ENCODE results near the gene SAMD4A. TPM values are rescaled to one million over a fixed set of nuclear protein-coding genes. Genes with fewer than 3 reads are reported as not detected.

Gene SAMD4A
- total RNA-seq, 1 experiment from 2014 or later, result 18.3 TPM

DNA sequence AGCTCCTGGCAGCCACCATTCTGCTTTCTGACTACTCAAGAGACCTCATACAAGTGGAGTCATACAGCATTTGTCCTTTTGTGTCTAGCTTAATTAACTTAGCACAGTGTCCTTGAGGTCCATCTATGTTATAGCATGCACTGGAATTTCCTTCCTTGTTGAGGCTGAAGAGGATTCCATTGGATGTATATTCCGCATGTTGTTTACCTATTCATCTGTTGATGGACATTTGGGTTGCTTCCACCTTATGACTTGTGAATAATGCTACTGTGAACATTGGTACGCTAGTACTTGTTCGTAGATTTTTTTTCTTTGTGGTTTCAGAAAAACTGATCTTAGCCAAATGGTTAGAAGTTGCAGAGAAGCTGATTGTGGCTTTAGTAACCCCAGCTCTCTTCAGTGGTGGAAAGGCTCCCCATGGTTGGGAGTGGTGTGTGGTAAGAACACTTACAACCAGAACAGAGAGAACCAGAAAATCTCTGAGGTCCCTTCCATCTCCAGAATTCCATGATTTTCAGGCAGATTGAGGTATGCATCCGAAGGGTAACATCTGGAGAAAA lies 118.4 kb downstream of the SAMD4A start:
- H2AFZ ChIP-seq, result no peak overlapping the region
- no peaks in the 10 kb centered on the region for H4K20me1 ChIP-seq (ENCODE audit: insufficient read depth)
- CTCF ChIA-PET, result interaction anchor here (0.5 kb wide), 1 partner anchor 259 kb away, joined by 11 read pairs; no protein-coding TSS in a partner anchor
- H3K27ac ChIP-seq, result no peak overlapping the region
- H3K9me3 ChIP-seq (ENCODE audit: insufficient read depth, low read depth), result no peaks in the 10 kb centered on the region
- H3K4me1 ChIP-seq (replicated peaks; ENCODE audit: insufficient read depth), result peaks cover 39% of the 10 kb centered on the region
- H3K9me2 ChIP-seq (ENCODE audit: insufficient read depth), result no peaks in the 10 kb centered on the region
- no peak for DNase-seq
- H3F3A ChIP-seq (ENCODE audit: insufficient read depth, low read depth), result peaks cover 10% of the 10 kb centered on the region; the same call in 1 of the 2 replicates
- peaks cover 11% of the 10 kb centered on the region; the same call in 1 of the 2 replicates for H3K79me2 ChIP-seq (ENCODE audit: low read depth)
- no peak overlapping the region for H3K4me3 ChIP-seq
- POLR2A ChIA-PET (ENCODE audit: unreplicated experiment), result no interaction called here
- BruUV-seq (replicated peaks), result no TSS peak
- no peaks in the 10 kb centered on the region for H3K27me3 ChIP-seq (ENCODE audit: insufficient read depth, low read depth)
- no peak overlapping the region for H3K4me2 ChIP-seq
- intact Hi-C loops (cut with micrococcal nuclease; ENCODE audit: unreplicated experiment), result no loop called here
- TF ChIP-seq, protein P1, sequence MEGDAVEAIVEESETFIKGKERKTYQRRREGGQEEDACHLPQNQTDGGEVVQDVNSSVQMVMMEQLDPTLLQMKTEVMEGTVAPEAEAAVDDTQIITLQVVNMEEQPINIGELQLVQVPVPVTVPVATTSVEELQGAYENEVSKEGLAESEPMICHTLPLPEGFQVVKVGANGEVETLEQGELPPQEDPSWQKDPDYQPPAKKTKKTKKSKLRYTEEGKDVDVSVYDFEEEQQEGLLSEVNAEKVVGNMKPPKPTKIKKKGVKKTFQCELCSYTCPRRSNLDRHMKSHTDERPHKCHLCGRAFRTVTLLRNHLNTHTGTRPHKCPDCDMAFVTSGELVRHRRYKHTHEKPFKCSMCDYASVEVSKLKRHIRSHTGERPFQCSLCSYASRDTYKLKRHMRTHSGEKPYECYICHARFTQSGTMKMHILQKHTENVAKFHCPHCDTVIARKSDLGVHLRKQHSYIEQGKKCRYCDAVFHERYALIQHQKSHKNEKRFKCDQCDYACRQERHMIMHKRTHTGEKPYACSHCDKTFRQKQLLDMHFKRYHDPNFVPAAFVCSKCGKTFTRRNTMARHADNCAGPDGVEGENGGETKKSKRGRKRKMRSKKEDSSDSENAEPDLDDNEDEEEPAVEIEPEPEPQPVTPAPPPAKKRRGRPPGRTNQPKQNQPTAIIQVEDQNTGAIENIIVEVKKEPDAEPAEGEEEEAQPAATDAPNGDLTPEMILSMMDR (conservative IDR thresholded peaks at IDR 0.05), result no peak
- no peaks in the 10 kb centered on the region for H3K36me3 ChIP-seq (ENCODE audit: low read depth)

DNA sequence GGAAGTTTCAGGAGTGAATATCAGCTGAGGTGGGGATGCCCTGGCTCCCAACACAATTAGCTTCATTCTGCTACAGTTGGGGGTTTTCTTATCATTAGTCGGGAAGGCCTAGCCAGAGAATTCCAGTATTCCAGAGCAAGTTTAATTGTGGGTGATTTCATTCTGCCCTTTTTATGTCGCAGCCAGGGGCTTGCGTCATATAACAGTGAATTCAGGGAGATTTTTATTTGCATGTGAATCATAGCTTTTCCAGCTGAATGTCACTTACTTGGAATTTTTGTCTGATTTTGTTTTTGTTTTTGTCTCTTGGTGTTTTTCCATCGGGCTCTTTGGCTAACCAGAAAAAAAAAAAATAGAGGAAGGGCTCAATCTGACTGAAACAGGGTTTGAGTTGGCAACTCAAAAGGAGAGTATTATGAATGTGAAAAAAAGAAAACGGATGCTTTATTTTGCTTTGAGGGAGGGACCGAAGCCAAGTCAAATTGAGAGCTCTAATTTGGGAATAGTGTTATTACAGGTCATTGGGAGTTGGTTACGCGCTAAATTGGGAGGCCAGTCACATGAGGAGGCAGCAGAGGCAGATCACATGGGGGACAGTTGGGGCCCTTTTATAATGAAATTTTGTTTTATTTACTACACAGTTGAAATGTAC lies 119.4 kb downstream of the SAMD4A start:
- TF ChIP-seq, protein P1 (conservative IDR thresholded peaks at IDR 0.05), result no peak
- no peak for TF ChIP-seq EZH2 (IDR thresholded peaks at IDR 0.05; ENCODE audit: low read depth)
- Histone ChIP-seq H3K4me1 (replicated peaks; ENCODE audit: insufficient read depth) (peaks cover 39% of the 10 kb centered on the region), H3K4me2 (peak overlapping the region; percentile 19; the same call in 1 of the 2 replicates), H3K9me2 (ENCODE audit: insufficient read depth) (no peaks in the 10 kb centered on the region; the same call in 1 of the 2 replicates), H3K79me2 (ENCODE audit: low read depth) (peaks cover 11% of the 10 kb centered on the region; the same call in 1 of the 2 replicates), H4K20me1 (ENCODE audit: insufficient read depth) (no peaks in the 10 kb centered on the region), H3K36me3 (ENCODE audit: low read depth) (no peaks in the 10 kb centered on the region), H3K27me3 (ENCODE audit: insufficient read depth, low read depth) (no peaks in the 10 kb centered on the region), H3K27ac (no peak overlapping the region), H3K4me3 (no peak overlapping the region), H3K9me3 (ENCODE audit: insufficient read depth, low read depth) (no peaks in the 10 kb centered on the region), H3F3A (ENCODE audit: insufficient read depth, low read depth) (peaks cover 10% of the 10 kb centered on the region; the same call in 1 of the 2 replicates), H2AFZ (no peak overlapping the region)
- POLR2A ChIA-PET (ENCODE audit: unreplicated experiment), result no interaction called here
- intact Hi-C loops (cut with micrococcal nuclease; ENCODE audit: unreplicated experiment), result no loop called here
- BruUV-seq (replicated peaks), result no TSS peak
- DNase-seq, result no peak
- CTCF ChIA-PET, result no interaction called here

DNA sequence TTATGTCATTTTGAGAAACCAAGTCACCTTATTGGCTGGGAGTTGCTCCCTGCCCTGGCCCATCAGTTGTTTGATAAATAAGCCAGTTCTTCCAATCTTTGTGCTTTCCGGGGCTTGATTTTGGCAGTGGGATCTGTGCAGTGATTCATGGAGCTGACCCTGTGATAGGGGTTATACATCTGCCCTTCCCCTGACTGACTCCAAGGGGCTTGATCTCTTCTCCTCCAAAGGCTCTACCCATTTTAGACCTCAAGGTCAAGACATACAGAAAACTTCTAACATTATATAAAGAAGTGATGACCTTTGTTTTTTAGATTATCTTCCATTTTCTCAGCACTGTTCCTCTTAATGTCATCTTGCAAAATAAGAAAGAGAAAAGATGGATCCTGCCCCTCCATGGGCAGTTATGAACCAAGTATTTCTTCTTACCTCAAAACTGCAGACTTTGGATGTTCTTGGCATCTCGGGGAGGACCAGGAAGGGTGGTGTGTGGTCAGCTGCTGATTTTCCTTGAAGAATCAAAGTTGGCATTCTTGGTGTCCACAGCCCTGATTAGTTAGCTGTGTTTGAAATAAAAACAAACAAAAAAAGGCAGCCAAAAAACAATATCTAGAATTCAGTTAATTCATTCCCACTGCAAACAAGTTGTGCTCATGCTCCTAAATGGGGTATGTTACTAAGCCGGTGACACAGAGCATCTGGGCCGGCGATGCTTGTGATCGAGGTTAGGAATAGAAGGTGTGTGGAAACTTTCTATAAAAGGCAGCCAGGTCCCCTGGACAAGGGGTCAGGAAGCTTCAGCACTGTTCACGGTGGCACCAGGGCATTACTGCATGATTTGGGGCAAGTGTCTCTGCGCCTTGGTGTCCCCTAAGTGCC lies 120.2 kb downstream of the SAMD4A start:
- H3F3A ChIP-seq (ENCODE audit: insufficient read depth, low read depth), result peaks cover 10% of the 10 kb centered on the region; the same call in 1 of the 2 replicates
- H3K79me2 ChIP-seq (ENCODE audit: low read depth), result peaks cover 14% of the 10 kb centered on the region; the same call in 1 of the 2 replicates
- H3K27ac ChIP-seq, result no peak overlapping the region
- no peaks in the 10 kb centered on the region; the same call in 1 of the 2 replicates for H3K9me2 ChIP-seq (ENCODE audit: insufficient read depth)
- H3K27me3 ChIP-seq (ENCODE audit: insufficient read depth, low read depth), result no peaks in the 10 kb centered on the region
- TF ChIP-seq EZH2 (IDR thresholded peaks at IDR 0.05; ENCODE audit: low read depth), result no peak
- TF ChIP-seq, protein P1 (conservative IDR thresholded peaks at IDR 0.05), result no peak
- ChIA-PET CTCF (no interaction called here), POLR2A (ENCODE audit: unreplicated experiment) (no interaction called here)
- intact Hi-C loops (cut with micrococcal nuclease; ENCODE audit: unreplicated experiment), result no loop called here
- peaks cover 39% of the 10 kb centered on the region for H3K4me1 ChIP-seq (replicated peaks; ENCODE audit: insufficient read depth)
- BruUV-seq (replicated peaks), result no TSS peak
- no peaks in the 10 kb centered on the region for H4K20me1 ChIP-seq (ENCODE audit: insufficient read depth)
- no peaks in the 10 kb centered on the region for H3K9me3 ChIP-seq (ENCODE audit: insufficient read depth, low read depth)
- H3K4me2 ChIP-seq, result 0 out of 2 replicates have a peak overlapping the region, but pooled peaks have one; percentile 19
- H2AFZ ChIP-seq, result no peak overlapping the region
- H3K4me3 ChIP-seq, result no peak overlapping the region
- no peaks in the 10 kb centered on the region for H3K36me3 ChIP-seq (ENCODE audit: low read depth)
- DNase-seq, result no peak

Data from PC-9 (cell line).